ENCODE data around the gene FRK.
A peak's percentile ranks its signal among the peaks of the same experiment; 100 is the strongest.

Gene FRK

GRCh38 chr6:115882174-115882573, 178.5 kb downstream of the FRK start:
- Mint-ChIP-seq H3K36me3 (ENCODE audit: low read depth) (no peaks in the 10 kb centered on the region), H3K4me3 (no peak overlapping the region), H3K27ac (peak overlapping the region; percentile 28), H3K27me3 (ENCODE audit: low read depth, poor library complexity) (no peaks in the 10 kb centered on the region), H3K4me1 (peaks cover 12% of the 10 kb centered on the region), H3K9me3 (no peaks in the 10 kb centered on the region)
- TF ChIP-seq, protein P1, sequence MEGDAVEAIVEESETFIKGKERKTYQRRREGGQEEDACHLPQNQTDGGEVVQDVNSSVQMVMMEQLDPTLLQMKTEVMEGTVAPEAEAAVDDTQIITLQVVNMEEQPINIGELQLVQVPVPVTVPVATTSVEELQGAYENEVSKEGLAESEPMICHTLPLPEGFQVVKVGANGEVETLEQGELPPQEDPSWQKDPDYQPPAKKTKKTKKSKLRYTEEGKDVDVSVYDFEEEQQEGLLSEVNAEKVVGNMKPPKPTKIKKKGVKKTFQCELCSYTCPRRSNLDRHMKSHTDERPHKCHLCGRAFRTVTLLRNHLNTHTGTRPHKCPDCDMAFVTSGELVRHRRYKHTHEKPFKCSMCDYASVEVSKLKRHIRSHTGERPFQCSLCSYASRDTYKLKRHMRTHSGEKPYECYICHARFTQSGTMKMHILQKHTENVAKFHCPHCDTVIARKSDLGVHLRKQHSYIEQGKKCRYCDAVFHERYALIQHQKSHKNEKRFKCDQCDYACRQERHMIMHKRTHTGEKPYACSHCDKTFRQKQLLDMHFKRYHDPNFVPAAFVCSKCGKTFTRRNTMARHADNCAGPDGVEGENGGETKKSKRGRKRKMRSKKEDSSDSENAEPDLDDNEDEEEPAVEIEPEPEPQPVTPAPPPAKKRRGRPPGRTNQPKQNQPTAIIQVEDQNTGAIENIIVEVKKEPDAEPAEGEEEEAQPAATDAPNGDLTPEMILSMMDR (IDR thresholded peaks at IDR 0.05): no peak
- DNase-seq: no peak

All from nephron progenitor cell (in vitro differentiated cells).